ENCODE measurements around the gene CBFA2T2. TPM values are rescaled to one million over a fixed set of nuclear protein-coding genes. Genes with fewer than 3 reads are reported as not detected.

The CBFA2T2 gene
- total RNA-seq, 3 donors from 2014 or later (not counting 1 experiment from before 2014, with no cell fraction given) = 16.5 to 27.5 (median 18.5) TPM

- Mint-ChIP-seq H3K9me3 (no peaks in the 10 kb centered on the region), H3K36me3 (no peaks in the 10 kb centered on the region), H3K27ac (no peak overlapping the region), H3K4me3 (no peak overlapping the region), H3K4me1 (no peaks in the 10 kb centered on the region), H3K27me3 (ENCODE audit: low read depth in 2 of 2) (peaks cover 0 to 2% of the 10 kb centered on the region in 2 donors)
- TF ChIP-seq CTCF (IDR thresholded peaks at IDR 0.05) = no peak
- H3K9me3 ChIP-seq (ENCODE audit: control insufficient read depth, insufficient read depth, low read length) = no peaks in the 10 kb centered on the region
- no peaks in the 10 kb centered on the region for H3K27me3 ChIP-seq (ENCODE audit: control insufficient read depth, insufficient read depth, low read length)
- no peaks in the 10 kb centered on the region for H3K36me3 ChIP-seq (ENCODE audit: control insufficient read depth, insufficient read depth, low read length)
- WGBS (ENCODE audit: insufficient coverage) = 90% methylated on average over 7 of the region's 7 CpGs
- no peak overlapping the region for H3K27ac ChIP-seq (ENCODE audit: low read length)
- no peak overlapping the region for H3K4me3 ChIP-seq (ENCODE audit: low read length)
- ATAC-seq = no peak
- no peak for DNase-seq
- intact Hi-C loops (cut with micrococcal nuclease) = no loop called here
- H3K4me1 ChIP-seq (ENCODE audit: control insufficient read depth, insufficient read depth, low read length) = no peaks in the 10 kb centered on the region
These were observed 12.3 kb upstream of the CBFA2T2 start for GRCh38 chr20:33477386-33478234.

- intact Hi-C loops (cut with micrococcal nuclease) = no loop called here
- Histone ChIP-seq H3K27ac (ENCODE audit: low read length) (no peak overlapping the region), H3K27me3 (ENCODE audit: control insufficient read depth, insufficient read depth, low read length) (no peaks in the 10 kb centered on the region), H3K4me1 (ENCODE audit: control insufficient read depth, insufficient read depth, low read length) (no peaks in the 10 kb centered on the region), H3K36me3 (ENCODE audit: control insufficient read depth, insufficient read depth, low read length) (no peaks in the 10 kb centered on the region), H3K9me3 (ENCODE audit: control insufficient read depth, insufficient read depth, low read length) (no peaks in the 10 kb centered on the region), H3K4me3 (ENCODE audit: low read length) (no peak overlapping the region)
- no peak for TF ChIP-seq CTCF (IDR thresholded peaks at IDR 0.05)
- ATAC-seq (no peak), DNase-seq (no peak)
- WGBS (ENCODE audit: insufficient coverage) = 95% methylated on average over 5 of the region's 5 CpGs
- Mint-ChIP-seq H3K4me1 (no peaks in the 10 kb centered on the region), H3K4me3 (no peak overlapping the region), H3K36me3 (no peaks in the 10 kb centered on the region), H3K27me3 (ENCODE audit: low read depth in 2 of 2) (peaks cover 0 to 2% of the 10 kb centered on the region in 2 donors), H3K27ac (peak overlapping the region in 1 of 2 donors; percentile 28), H3K9me3 (no peaks in the 10 kb centered on the region)
These were observed 9.8 kb upstream of the CBFA2T2 start for GRCh38 chr20:33480048-33480447.

GRCh38 chr20:33481431-33481941 is 8.4 kb upstream of the CBFA2T2 start:
- no peak for TF ChIP-seq CTCF (IDR thresholded peaks at IDR 0.05)
- no peak overlapping the region for H3K4me3 ChIP-seq (ENCODE audit: low read length)

More at GRCh38 chr20:33481431-33481941, 8.4 kb upstream of the CBFA2T2 start:
- H3K9me3 Mint-ChIP-seq = no peaks in the 10 kb centered on the region
- H3K36me3 ChIP-seq (ENCODE audit: control insufficient read depth, insufficient read depth, low read length) = no peaks in the 10 kb centered on the region
- H3K9me3 ChIP-seq (ENCODE audit: control insufficient read depth, insufficient read depth, low read length) = no peaks in the 10 kb centered on the region
- no peaks in the 10 kb centered on the region for H3K27me3 ChIP-seq (ENCODE audit: control insufficient read depth, insufficient read depth, low read length)
- intact Hi-C loops (cut with micrococcal nuclease) = no loop called here
- ATAC-seq (no peak), DNase-seq (no peak)
- H3K4me1 Mint-ChIP-seq = no peaks in the 10 kb centered on the region
- H3K4me3 Mint-ChIP-seq = no peak overlapping the region
- H3K27ac ChIP-seq (ENCODE audit: low read length) = no peak overlapping the region
- no peaks in the 10 kb centered on the region for H3K36me3 Mint-ChIP-seq
- no peaks in the 10 kb centered on the region for H3K4me1 ChIP-seq (ENCODE audit: control insufficient read depth, insufficient read depth, low read length)
- no peak overlapping the region for H3K27ac Mint-ChIP-seq
- H3K27me3 Mint-ChIP-seq (ENCODE audit: low read depth in 2 of 2) = peaks cover 0 to 2% of the 10 kb centered on the region in 2 donors
- 96% methylated on average over 8 of the region's 8 CpGs for WGBS (ENCODE audit: insufficient coverage)
